Activated CD4-positive, alpha-beta memory T cell treated with anti-CD3 and anti-CD28 coated beads, Interleukin-2, amount 10 ng/mL, durations not matched to agents 7 days and 5 days (primary cell): Measurements from ENCODE around the gene SMYD3. TPM values are rescaled to one million over a fixed set of nuclear protein-coding genes. Genes with fewer than 3 reads are reported as not detected.

Experiments used
- CTCF ChIA-PET: fragments of 350-600 bp; sonication (Branson Sonifier 250); formaldehyde crosslinking; loops from one replicate; lab custom pipeline; 2021; ENCODE audit warnings: antibody characterized with exemption, inconsistent platforms; lab: Charles Lee
- POLR2A ChIA-PET: fragments of 350-600 bp; sonication (Branson Sonifier 250); formaldehyde crosslinking; loops from one replicate; lab custom pipeline; 2021; ENCODE audit warnings: antibody characterized with exemption; lab: Charles Lee
- DNase-seq: peaks from one replicate; pipeline ENCODE4 v3.0.0-alpha.2; 2020
- H3K27ac Mint-ChIP-seq: one replicate; pipeline ENCODE4 v1.8.0; 2021; ENCODE audit warnings: mild to moderate bottlenecking, mixed read lengths
- H3K27me3 Mint-ChIP-seq: one replicate; pipeline ENCODE4 v1.8.0; 2021; ENCODE audit warnings: mixed read lengths
- H3K36me3 Mint-ChIP-seq: one replicate; pipeline ENCODE4 v1.8.0; 2021; ENCODE audit warnings: low read depth, mixed read lengths
- H3K4me1 Mint-ChIP-seq: one replicate; pipeline ENCODE4 v1.8.0; 2021; ENCODE audit warnings: mixed read lengths
- H3K4me3 Mint-ChIP-seq: one replicate; pipeline ENCODE4 v1.8.0; 2021; ENCODE audit warnings: mild to moderate bottlenecking, mixed read lengths
- H3K9me3 Mint-ChIP-seq: one replicate; pipeline ENCODE4 v1.8.0; 2021; ENCODE audit warnings: mixed read lengths
- total RNA-seq, 2 experiments: library from RNA; stranded (reverse); gene quantifications; one replicate each; pipeline ENCODE4 v1.2.3, GENCODE V29; 2021

The SMYD3 gene
- total RNA-seq, 2 experiments from 2014 or later = 15.5 to 18.7 TPM

- Mint-ChIP-seq H3K36me3 (no peaks in the 10 kb centered on the region), H3K4me1 (no peaks in the 10 kb centered on the region), H3K27me3 (no peaks in the 10 kb centered on the region), H3K4me3 (no peak overlapping the region), H3K27ac (no peak overlapping the region), H3K9me3 (no peaks in the 10 kb centered on the region)
- CTCF ChIA-PET = no interaction called here
- POLR2A ChIA-PET = no interaction called here
- DNase-seq = no peak
Observed at GRCh38 chr1:246269466-246269865, 237.6 kb downstream of the SMYD3 start.

GRCh38 chr1:246267896-246268295 is 239.2 kb downstream of the SMYD3 start:
- Mint-ChIP-seq H3K27me3 (no peaks in the 10 kb centered on the region), H3K9me3 (no peaks in the 10 kb centered on the region), H3K27ac (no peak overlapping the region), H3K4me3 (no peak overlapping the region), H3K4me1 (no peaks in the 10 kb centered on the region), H3K36me3 (no peaks in the 10 kb centered on the region)
- DNase-seq = no peak
- ChIA-PET CTCF (no interaction called here), POLR2A (no interaction called here)

GRCh38 chr1:246267426-246267825 is 239.7 kb downstream of the SMYD3 start:
- H3K4me3 Mint-ChIP-seq = no peak overlapping the region
- H3K27me3 Mint-ChIP-seq = no peaks in the 10 kb centered on the region
- POLR2A ChIA-PET = no interaction called here
- no peak overlapping the region for H3K27ac Mint-ChIP-seq
- DNase-seq = no peak
- CTCF ChIA-PET = no interaction called here
- no peaks in the 10 kb centered on the region for H3K4me1 Mint-ChIP-seq
- H3K36me3 Mint-ChIP-seq = no peaks in the 10 kb centered on the region
- no peaks in the 10 kb centered on the region for H3K9me3 Mint-ChIP-seq

- H3K4me3 Mint-ChIP-seq = no peak overlapping the region
- peaks cover 4% of the 10 kb centered on the region for H3K9me3 Mint-ChIP-seq
- CTCF ChIA-PET = interaction anchor here (0.7 kb wide), 1 partner anchor 58 kb away, joined by 3 read pairs; no protein-coding TSS in a partner anchor
Observed at GRCh38 chr1:246265481-246265880, 241.6 kb downstream of the SMYD3 start.

GRCh38 chr1:246262281-246262680 is 244.8 kb downstream of the SMYD3 start:
- Mint-ChIP-seq H3K4me3 (no peak overlapping the region), H3K27ac (no peak overlapping the region), H3K4me1 (no peaks in the 10 kb centered on the region), H3K9me3 (peaks cover 18% of the 10 kb centered on the region), H3K36me3 (peaks cover 5% of the 10 kb centered on the region), H3K27me3 (no peaks in the 10 kb centered on the region)
- CTCF ChIA-PET = no interaction called here
- DNase-seq = no peak
- POLR2A ChIA-PET = no interaction called here

More at GRCh38 chr1:246265481-246265880, 241.6 kb downstream of the SMYD3 start:
- no peak overlapping the region for H3K27ac Mint-ChIP-seq
- POLR2A ChIA-PET = no interaction called here
- H3K27me3 Mint-ChIP-seq = no peaks in the 10 kb centered on the region
- H3K4me1 Mint-ChIP-seq = no peaks in the 10 kb centered on the region
- H3K36me3 Mint-ChIP-seq = no peaks in the 10 kb centered on the region
- no peak for DNase-seq

GRCh38 chr1:246261639-246262038 is 245.4 kb downstream of the SMYD3 start:
- no peak overlapping the region for H3K4me3 Mint-ChIP-seq
- no peaks in the 10 kb centered on the region for H3K27me3 Mint-ChIP-seq
- no peaks in the 10 kb centered on the region for H3K4me1 Mint-ChIP-seq
- peaks cover 5% of the 10 kb centered on the region for H3K36me3 Mint-ChIP-seq
- ChIA-PET POLR2A (no interaction called here), CTCF (no interaction called here)
- no peak overlapping the region for H3K27ac Mint-ChIP-seq
- no peak for DNase-seq
- peaks cover 18% of the 10 kb centered on the region for H3K9me3 Mint-ChIP-seq

- CTCF ChIA-PET = interaction anchor here (0.6 kb wide), 1 partner anchor 334 kb away, joined by 4 read pairs; no protein-coding TSS in a partner anchor
- POLR2A ChIA-PET = no interaction called here
- DNase-seq = no peak
- Mint-ChIP-seq H3K4me3 (no peak overlapping the region), H3K36me3 (peaks cover 5% of the 10 kb centered on the region), H3K9me3 (peaks cover 18% of the 10 kb centered on the region), H3K4me1 (no peaks in the 10 kb centered on the region), H3K27me3 (no peaks in the 10 kb centered on the region), H3K27ac (no peak overlapping the region)
Observed at GRCh38 chr1:246258250-246258649, 248.8 kb downstream of the SMYD3 start.

GRCh38 chr1:246255773-246256172 is 251.3 kb downstream of the SMYD3 start:
- H3K4me3 Mint-ChIP-seq = no peak overlapping the region
- POLR2A ChIA-PET = no interaction called here
- CTCF ChIA-PET = no interaction called here
- H3K9me3 Mint-ChIP-seq = peaks cover 14% of the 10 kb centered on the region
- H3K36me3 Mint-ChIP-seq = peaks cover 5% of the 10 kb centered on the region
- H3K4me1 Mint-ChIP-seq = no peaks in the 10 kb centered on the region
- no peaks in the 10 kb centered on the region for H3K27me3 Mint-ChIP-seq
- no peak for DNase-seq
- no peak overlapping the region for H3K27ac Mint-ChIP-seq

GRCh38 chr1:246254854-246255253 is 252.2 kb downstream of the SMYD3 start:
- Mint-ChIP-seq H3K27ac (no peak overlapping the region), H3K36me3 (peaks cover 5% of the 10 kb centered on the region), H3K4me1 (no peaks in the 10 kb centered on the region), H3K4me3 (no peak overlapping the region), H3K27me3 (no peaks in the 10 kb centered on the region), H3K9me3 (peaks cover 11% of the 10 kb centered on the region)
- POLR2A ChIA-PET = no interaction called here
- no peak for DNase-seq
- CTCF ChIA-PET = no interaction called here

- Mint-ChIP-seq H3K27me3 (no peaks in the 10 kb centered on the region), H3K4me3 (no peak overlapping the region), H3K36me3 (no peaks in the 10 kb centered on the region), H3K4me1 (no peaks in the 10 kb centered on the region), H3K9me3 (peaks cover 3% of the 10 kb centered on the region), H3K27ac (no peak overlapping the region)
- ChIA-PET POLR2A (no interaction called here), CTCF (no interaction called here)
- no peak for DNase-seq
Observed at GRCh38 chr1:246246430-246246829, 260.6 kb downstream of the SMYD3 start.

GRCh38 chr1:246245541-246245940 is 261.5 kb downstream of the SMYD3 start:
- Mint-ChIP-seq H3K9me3 (peaks cover 7% of the 10 kb centered on the region), H3K4me3 (no peak overlapping the region), H3K4me1 (no peaks in the 10 kb centered on the region), H3K27ac (no peak overlapping the region), H3K36me3 (no peaks in the 10 kb centered on the region), H3K27me3 (no peaks in the 10 kb centered on the region)
- POLR2A ChIA-PET = no interaction called here
- DNase-seq = no peak
- CTCF ChIA-PET = no interaction called here

- H3K36me3 Mint-ChIP-seq = no peaks in the 10 kb centered on the region
- ChIA-PET CTCF (no interaction called here), POLR2A (no interaction called here)
- no peak for DNase-seq
- H3K4me3 Mint-ChIP-seq = no peak overlapping the region
- no peaks in the 10 kb centered on the region for H3K9me3 Mint-ChIP-seq
- H3K27me3 Mint-ChIP-seq = no peaks in the 10 kb centered on the region
- no peaks in the 10 kb centered on the region for H3K4me1 Mint-ChIP-seq
- no peak overlapping the region for H3K27ac Mint-ChIP-seq
Observed at GRCh38 chr1:246232126-246232525, 275.0 kb downstream of the SMYD3 start.

- no peak overlapping the region for H3K4me3 Mint-ChIP-seq
- no peak for DNase-seq
- no peaks in the 10 kb centered on the region for H3K27me3 Mint-ChIP-seq
- no peaks in the 10 kb centered on the region for H3K9me3 Mint-ChIP-seq
- H3K27ac Mint-ChIP-seq = no peak overlapping the region
- no peaks in the 10 kb centered on the region for H3K4me1 Mint-ChIP-seq
- CTCF ChIA-PET = no interaction called here
- POLR2A ChIA-PET = no interaction called here
- H3K36me3 Mint-ChIP-seq = no peaks in the 10 kb centered on the region
Observed at GRCh38 chr1:246226041-246226440, 281.0 kb downstream of the SMYD3 start.

GRCh38 chr1:246221485-246222255 is 285.4 kb downstream of the SMYD3 start:
- Mint-ChIP-seq H3K27ac (no peak overlapping the region), H3K36me3 (no peaks in the 10 kb centered on the region), H3K9me3 (no peaks in the 10 kb centered on the region), H3K27me3 (no peaks in the 10 kb centered on the region), H3K4me3 (no peak overlapping the region), H3K4me1 (no peaks in the 10 kb centered on the region)
- CTCF ChIA-PET = no interaction called here
- DNase-seq = no peak
- POLR2A ChIA-PET = no interaction called here
